ENCODE results near the gene F12. TPM values are rescaled to one million over a fixed set of nuclear protein-coding genes. Genes with fewer than 3 reads are reported as not detected.
"Not testable (repeated sequence)": the region's sequence is repeated elsewhere in the genome, so short reads cannot be mapped to it uniquely, and the experiment has no call there.

The F12 gene
- polyA plus RNA-seq, 3 donors, result 1.4 to 5.5 (median 1.5) TPM

DNA sequence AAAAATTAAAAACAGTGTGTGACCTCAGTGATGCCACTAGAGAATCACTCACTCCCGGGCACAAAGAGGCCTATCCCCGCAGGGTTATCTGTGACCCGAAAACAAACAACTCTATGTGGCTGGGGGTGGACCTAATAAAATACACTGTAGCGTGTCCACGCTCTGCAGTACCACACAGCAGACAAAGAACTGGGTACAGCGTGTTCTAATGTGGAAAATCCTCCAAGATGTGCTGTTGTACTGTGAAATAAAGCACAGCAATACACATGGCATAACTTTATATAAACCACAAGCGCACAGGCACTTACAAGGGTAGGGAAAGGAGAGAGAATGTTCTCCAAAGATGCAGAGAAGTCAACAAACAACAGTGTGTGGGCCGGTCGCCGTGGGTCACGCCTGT is 33.3 kb downstream of the F12 start:
- H3K9me3 ChIP-seq (replicated peaks in 1 of 2; ENCODE audit: control insufficient read depth in 1 of 2, insufficient read depth in 1 of 2, low read length in 2 of 2), result no peaks in the 10 kb centered on the region
- peaks cover 25 to 35% of the 10 kb centered on the region in 2 donors for H3K36me3 Mint-ChIP-seq
- H3K4me1 ChIP-seq (ENCODE audit: control insufficient read depth in 1 of 2, insufficient read depth in 2 of 2, low read length in 2 of 2), result peaks cover 17 to 19% of the 10 kb centered on the region in 2 donors
- peaks cover 28 to 31% of the 10 kb centered on the region in 2 donors for H3K36me3 ChIP-seq (replicated peaks in 1 of 2; ENCODE audit: control insufficient read depth in 1 of 2, insufficient read depth in 2 of 2, low read length in 2 of 2)
- peaks cover under 1 to 17% (median 7%) of the 10 kb centered on the region in 3 donors for H3K27me3 Mint-ChIP-seq (ENCODE audit: low read depth in 3 of 3)
- no peak overlapping the region for H3K9ac ChIP-seq (ENCODE audit: insufficient read depth, low read length, poor library complexity, severe bottlenecking)
- no peak for DNase-seq
- 100% methylated on average over 4 of the region's 11 CpGs for WGBS (ENCODE audit: insufficient coverage)
- no peak overlapping the region for H3K4me2 ChIP-seq (replicated peaks; ENCODE audit: extremely low read depth, low read length, poor library complexity, severe bottlenecking)
- no peak overlapping the region for H3K4me3 ChIP-seq (replicated peaks in 1 of 3; ENCODE audit: low read depth in 2 of 3, low read length in 3 of 3)
- H3K27ac Mint-ChIP-seq, result no peak overlapping the region
- H3K4me1 Mint-ChIP-seq, result peaks cover 28% of the 10 kb centered on the region
- no peak overlapping the region for H3K4me3 Mint-ChIP-seq
- H3K27ac ChIP-seq (ENCODE audit: low read depth in 1 of 2, low read length in 2 of 2), result no peak overlapping the region
- no peaks in the 10 kb centered on the region for H3K79me2 ChIP-seq (ENCODE audit: insufficient read depth, low read length)
- intact Hi-C loops (cut with micrococcal nuclease), result loop anchor here in 1 of 2 donors (10.0 kb wide), 1 partner anchor 689 kb away; no protein-coding TSS in a partner anchor
- H4K20me1 ChIP-seq (ENCODE audit: insufficient read depth, low read length), result peaks cover 30% of the 10 kb centered on the region
- TF ChIP-seq, protein P1, sequence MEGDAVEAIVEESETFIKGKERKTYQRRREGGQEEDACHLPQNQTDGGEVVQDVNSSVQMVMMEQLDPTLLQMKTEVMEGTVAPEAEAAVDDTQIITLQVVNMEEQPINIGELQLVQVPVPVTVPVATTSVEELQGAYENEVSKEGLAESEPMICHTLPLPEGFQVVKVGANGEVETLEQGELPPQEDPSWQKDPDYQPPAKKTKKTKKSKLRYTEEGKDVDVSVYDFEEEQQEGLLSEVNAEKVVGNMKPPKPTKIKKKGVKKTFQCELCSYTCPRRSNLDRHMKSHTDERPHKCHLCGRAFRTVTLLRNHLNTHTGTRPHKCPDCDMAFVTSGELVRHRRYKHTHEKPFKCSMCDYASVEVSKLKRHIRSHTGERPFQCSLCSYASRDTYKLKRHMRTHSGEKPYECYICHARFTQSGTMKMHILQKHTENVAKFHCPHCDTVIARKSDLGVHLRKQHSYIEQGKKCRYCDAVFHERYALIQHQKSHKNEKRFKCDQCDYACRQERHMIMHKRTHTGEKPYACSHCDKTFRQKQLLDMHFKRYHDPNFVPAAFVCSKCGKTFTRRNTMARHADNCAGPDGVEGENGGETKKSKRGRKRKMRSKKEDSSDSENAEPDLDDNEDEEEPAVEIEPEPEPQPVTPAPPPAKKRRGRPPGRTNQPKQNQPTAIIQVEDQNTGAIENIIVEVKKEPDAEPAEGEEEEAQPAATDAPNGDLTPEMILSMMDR (IDR thresholded peaks at IDR 0.05), result no peak
- no peaks in the 10 kb centered on the region for H3K27me3 ChIP-seq (ENCODE audit: control insufficient read depth in 2 of 2, insufficient read depth in 2 of 2, low read length in 2 of 2)
- H2AFZ ChIP-seq (ENCODE audit: insufficient read depth, low read depth, low read length, poor library complexity, severe bottlenecking), result no peak overlapping the region
- H3K9me3 Mint-ChIP-seq, result peaks cover 0 to 5% (median 0%) of the 10 kb centered on the region in 7 donors

DNA sequence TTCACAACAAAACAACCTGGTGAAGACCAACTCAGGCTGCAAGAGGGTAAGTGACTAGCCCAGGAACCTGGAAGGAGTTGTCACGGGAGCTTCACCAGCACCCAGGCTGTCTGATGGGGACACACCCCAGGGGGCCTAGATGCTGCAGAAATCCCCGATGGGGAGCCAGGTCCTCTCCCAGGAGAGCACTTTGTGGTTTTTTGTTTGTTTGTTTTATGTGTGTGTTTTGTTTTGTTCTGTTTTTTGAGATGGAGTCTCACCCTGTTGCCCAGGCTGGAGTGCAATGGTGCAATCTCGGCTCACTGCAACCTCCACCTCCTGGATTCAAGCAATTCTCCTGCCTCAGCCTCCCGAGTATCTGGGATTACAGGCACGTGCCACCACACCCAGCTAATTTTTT is 33.8 kb downstream of the F12 start:
- not testable (repeated sequence) for H3K9me3 Mint-ChIP-seq; H3K79me2 ChIP-seq (ENCODE audit: insufficient read depth, low read length); H3K9me3 ChIP-seq (replicated peaks in 1 of 2; ENCODE audit: control insufficient read depth in 1 of 2, insufficient read depth in 1 of 2, low read length in 2 of 2); DNase-seq; H3K4me3 Mint-ChIP-seq; H3K9ac ChIP-seq (ENCODE audit: insufficient read depth, low read length, poor library complexity, severe bottlenecking); H3K27me3 ChIP-seq (ENCODE audit: control insufficient read depth in 2 of 2, insufficient read depth in 2 of 2, low read length in 2 of 2); H3K4me2 ChIP-seq (replicated peaks; ENCODE audit: extremely low read depth, low read length, poor library complexity, severe bottlenecking); H3K27ac Mint-ChIP-seq; H3K27ac ChIP-seq (ENCODE audit: low read depth in 1 of 2, low read length in 2 of 2); H2AFZ ChIP-seq (ENCODE audit: insufficient read depth, low read depth, low read length, poor library complexity, severe bottlenecking); H3K4me3 ChIP-seq (replicated peaks in 1 of 3; ENCODE audit: low read depth in 2 of 3, low read length in 3 of 3)
- intact Hi-C loops (cut with micrococcal nuclease), result loop anchor here in 1 of 2 donors (10.0 kb wide), 1 partner anchor 689 kb away; no protein-coding TSS in a partner anchor
- peaks cover 25 to 39% of the 10 kb centered on the region in 2 donors for H3K36me3 Mint-ChIP-seq
- H3K27me3 Mint-ChIP-seq (ENCODE audit: low read depth in 3 of 3), result peaks cover 0 to 17% (median 6%) of the 10 kb centered on the region in 3 donors
- Histone ChIP-seq H4K20me1 (ENCODE audit: insufficient read depth, low read length) (peaks cover 34% of the 10 kb centered on the region), H3K4me1 (ENCODE audit: control insufficient read depth in 1 of 2, insufficient read depth in 2 of 2, low read length in 2 of 2) (peaks cover 19 to 22% of the 10 kb centered on the region in 2 donors), H3K36me3 (replicated peaks in 1 of 2; ENCODE audit: control insufficient read depth in 1 of 2, insufficient read depth in 2 of 2, low read length in 2 of 2) (peaks cover 30 to 33% of the 10 kb centered on the region in 2 donors)
- H3K4me1 Mint-ChIP-seq, result peaks cover 29% of the 10 kb centered on the region
- WGBS (ENCODE audit: insufficient coverage), result 89% methylated on average over 2 of the region's 5 CpGs
